PFSK-1 (cell line): ENCODE results near the gene DUOX1.

Source experiments
- FOXP2 ChIP-seq: optimal IDR thresholded peaks from 2 replicates; pipeline ENCODE3; 2011; ENCODE audit warnings: borderline replicate concordance, control low read depth, inconsistent platforms; ENCODE audit not compliant: insufficient read depth; ENCODE audit errors: extremely low read length, extremely low read depth
- POLR2AphosphoS5 ChIP-seq: IDR thresholded peaks from 2 replicates; pipeline ENCODE4 v1.6.1; 2012; ENCODE audit warnings: low read depth, mild to moderate bottlenecking, control low read depth, low read length, moderate library complexity
- REST ChIP-seq, 2 experiments: IDR thresholded peaks; 2 replicates each; pipeline versions ENCODE4 v1.6.1 to v1.8.0; 2011 to 2012; ENCODE audit warnings: low read depth in 2 of 2, low read length in 2 of 2, control low read depth in 1 of 2, inconsistent platforms in 1 of 2, mild to moderate bottlenecking in 1 of 2, moderate library complexity in 1 of 2; ENCODE audit not compliant: insufficient read depth in 1 of 2
- SIN3A ChIP-seq: IDR thresholded peaks from 2 replicates; pipeline ENCODE4 v1.6.1; 2012; ENCODE audit warnings: mild to moderate bottlenecking, low read length, moderate library complexity, borderline replicate concordance; ENCODE audit not compliant: insufficient read depth
- TAF1 ChIP-seq: IDR thresholded peaks from 2 replicates; pipeline ENCODE4 v1.6.1; 2012; ENCODE audit warnings: low read length, control low read depth, borderline replicate concordance; ENCODE audit not compliant: insufficient read depth

The DUOX1 gene

GRCh38 chr15:45150997-45151396 lies 21.2 kb downstream of the DUOX1 start:
- TF ChIP-seq POLR2AphosphoS5: no peak
- no peak for TF ChIP-seq FOXP2
- no peak for TF ChIP-seq TAF1
- no peak for TF ChIP-seq REST (IDR thresholded peaks at IDR 0.05; ENCODE audit: insufficient read depth in 1 of 2, low read depth in 2 of 2, low read length in 2 of 2)
- TF ChIP-seq SIN3A: no peak

GRCh38 chr15:45151998-45152828 lies 22.4 kb downstream of the DUOX1 start:
- no peak for TF ChIP-seq SIN3A
- no peak for TF ChIP-seq TAF1

GRCh38 chr15:45155739-45156138 lies 25.9 kb downstream of the DUOX1 start:
- no peak for TF ChIP-seq FOXP2
- no peak for TF ChIP-seq SIN3A
- no peak for TF ChIP-seq POLR2AphosphoS5
- TF ChIP-seq REST (IDR thresholded peaks at IDR 0.05; ENCODE audit: insufficient read depth in 1 of 2, low read depth in 2 of 2, low read length in 2 of 2): no peak
- TF ChIP-seq TAF1: no peak

- no peak for TF ChIP-seq TAF1
- TF ChIP-seq SIN3A: no peak
- no peak for TF ChIP-seq REST (IDR thresholded peaks at IDR 0.05; ENCODE audit: insufficient read depth in 1 of 2, low read depth in 2 of 2, low read length in 2 of 2)
- TF ChIP-seq FOXP2: no peak
- TF ChIP-seq POLR2AphosphoS5: no peak
Observed at GRCh38 chr15:45156744-45157455, 27.1 kb downstream of the DUOX1 start.

- TF ChIP-seq POLR2AphosphoS5 (no peak), SIN3A (no peak), TAF1 (no peak), FOXP2 (no peak), REST (IDR thresholded peaks at IDR 0.05; ENCODE audit: insufficient read depth in 1 of 2, low read depth in 2 of 2, low read length in 2 of 2) (no peak)
Observed at GRCh38 chr15:45157974-45158373, 28.2 kb downstream of the DUOX1 start.
